DOHH2 (cell line): Measurements from ENCODE around the gene HMG20A.

ENCODE experiments used
- CTCF ChIP-seq: fragments of 200-600 bp; sonication (generic); IDR thresholded peaks from one replicate; pipeline ENCODE4 v1.5.1; 2014; ENCODE audit warnings: antibody characterized with exemption, mild to moderate bottlenecking, low read depth, low read length; ENCODE audit not compliant: poor library complexity, severe bottlenecking
- EZH2phosphoT487 ChIP-seq: fragments of 200-600 bp; sonication (generic); IDR thresholded peaks from 2 replicates; pipeline ENCODE4 v1.6.1; 2017; ENCODE audit warnings: borderline replicate concordance, mild to moderate bottlenecking, antibody characterized with exemption, low read length, moderate library complexity, mixed read lengths

- TF ChIP-seq CTCF (no peak), EZH2phosphoT487 (no peak)
These were observed 85.8 kb downstream of the HMG20A start for GRCh38 chr15:77506311-77507142.
